ENCODE data around the gene ST8SIA4. TPM values are rescaled to one million over a fixed set of nuclear protein-coding genes. Genes with fewer than 3 reads are reported as not detected.

ST8SIA4 gene
- total RNA-seq, 1 experiment from 2014 or later = 0.41 TPM

DNA sequence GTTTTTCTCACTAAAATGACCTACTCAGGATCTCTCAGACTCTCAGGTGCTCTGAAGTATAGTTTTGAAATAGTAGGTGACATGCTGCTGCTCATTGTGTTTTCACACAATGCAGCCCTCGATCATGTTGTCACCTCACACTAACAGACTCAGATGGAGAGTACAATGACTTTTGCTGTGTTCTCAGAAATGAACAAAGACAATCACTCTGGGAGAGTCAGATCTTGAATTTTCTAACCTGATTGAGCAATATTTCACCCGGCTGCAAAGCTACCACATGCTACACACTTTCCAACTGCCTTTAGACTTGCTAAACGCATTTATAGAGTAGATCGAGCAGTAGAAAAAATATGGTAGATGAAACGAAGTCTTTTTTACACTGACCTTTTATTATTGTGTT is 113.4 kb downstream of the ST8SIA4 start:
- no TSS peak for BruUV-seq (replicated peaks)
- Histone ChIP-seq H3K27ac (ENCODE audit: low read length) (no peak overlapping the region), H3K27me3 (ENCODE audit: control insufficient read depth, insufficient read depth, low read length) (no peaks in the 10 kb centered on the region), H3K4me3 (ENCODE audit: low read depth in 2 of 2, low read length in 2 of 2) (no peak overlapping the region), H3K4me1 (ENCODE audit: control insufficient read depth, insufficient read depth, low read length) (no peaks in the 10 kb centered on the region), H3K9me3 (ENCODE audit: control insufficient read depth, insufficient read depth, low read depth, low read length) (no peaks in the 10 kb centered on the region), H3K36me3 (ENCODE audit: control insufficient read depth, insufficient read depth, low read length) (no peaks in the 10 kb centered on the region)
- in situ Hi-C loops (cut with HindIII; ENCODE audit: low pct_unique_long_range_greater_than_20kb, low sequenced_read_pairs) = no loop called here
- ChIA-PET POLR2A (no interaction called here), CTCF (no interaction called here)
- TF ChIP-seq, protein P1, sequence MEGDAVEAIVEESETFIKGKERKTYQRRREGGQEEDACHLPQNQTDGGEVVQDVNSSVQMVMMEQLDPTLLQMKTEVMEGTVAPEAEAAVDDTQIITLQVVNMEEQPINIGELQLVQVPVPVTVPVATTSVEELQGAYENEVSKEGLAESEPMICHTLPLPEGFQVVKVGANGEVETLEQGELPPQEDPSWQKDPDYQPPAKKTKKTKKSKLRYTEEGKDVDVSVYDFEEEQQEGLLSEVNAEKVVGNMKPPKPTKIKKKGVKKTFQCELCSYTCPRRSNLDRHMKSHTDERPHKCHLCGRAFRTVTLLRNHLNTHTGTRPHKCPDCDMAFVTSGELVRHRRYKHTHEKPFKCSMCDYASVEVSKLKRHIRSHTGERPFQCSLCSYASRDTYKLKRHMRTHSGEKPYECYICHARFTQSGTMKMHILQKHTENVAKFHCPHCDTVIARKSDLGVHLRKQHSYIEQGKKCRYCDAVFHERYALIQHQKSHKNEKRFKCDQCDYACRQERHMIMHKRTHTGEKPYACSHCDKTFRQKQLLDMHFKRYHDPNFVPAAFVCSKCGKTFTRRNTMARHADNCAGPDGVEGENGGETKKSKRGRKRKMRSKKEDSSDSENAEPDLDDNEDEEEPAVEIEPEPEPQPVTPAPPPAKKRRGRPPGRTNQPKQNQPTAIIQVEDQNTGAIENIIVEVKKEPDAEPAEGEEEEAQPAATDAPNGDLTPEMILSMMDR (IDR thresholded peaks at IDR 0.05) = no peak
- TF ChIP-seq, protein P2, sequence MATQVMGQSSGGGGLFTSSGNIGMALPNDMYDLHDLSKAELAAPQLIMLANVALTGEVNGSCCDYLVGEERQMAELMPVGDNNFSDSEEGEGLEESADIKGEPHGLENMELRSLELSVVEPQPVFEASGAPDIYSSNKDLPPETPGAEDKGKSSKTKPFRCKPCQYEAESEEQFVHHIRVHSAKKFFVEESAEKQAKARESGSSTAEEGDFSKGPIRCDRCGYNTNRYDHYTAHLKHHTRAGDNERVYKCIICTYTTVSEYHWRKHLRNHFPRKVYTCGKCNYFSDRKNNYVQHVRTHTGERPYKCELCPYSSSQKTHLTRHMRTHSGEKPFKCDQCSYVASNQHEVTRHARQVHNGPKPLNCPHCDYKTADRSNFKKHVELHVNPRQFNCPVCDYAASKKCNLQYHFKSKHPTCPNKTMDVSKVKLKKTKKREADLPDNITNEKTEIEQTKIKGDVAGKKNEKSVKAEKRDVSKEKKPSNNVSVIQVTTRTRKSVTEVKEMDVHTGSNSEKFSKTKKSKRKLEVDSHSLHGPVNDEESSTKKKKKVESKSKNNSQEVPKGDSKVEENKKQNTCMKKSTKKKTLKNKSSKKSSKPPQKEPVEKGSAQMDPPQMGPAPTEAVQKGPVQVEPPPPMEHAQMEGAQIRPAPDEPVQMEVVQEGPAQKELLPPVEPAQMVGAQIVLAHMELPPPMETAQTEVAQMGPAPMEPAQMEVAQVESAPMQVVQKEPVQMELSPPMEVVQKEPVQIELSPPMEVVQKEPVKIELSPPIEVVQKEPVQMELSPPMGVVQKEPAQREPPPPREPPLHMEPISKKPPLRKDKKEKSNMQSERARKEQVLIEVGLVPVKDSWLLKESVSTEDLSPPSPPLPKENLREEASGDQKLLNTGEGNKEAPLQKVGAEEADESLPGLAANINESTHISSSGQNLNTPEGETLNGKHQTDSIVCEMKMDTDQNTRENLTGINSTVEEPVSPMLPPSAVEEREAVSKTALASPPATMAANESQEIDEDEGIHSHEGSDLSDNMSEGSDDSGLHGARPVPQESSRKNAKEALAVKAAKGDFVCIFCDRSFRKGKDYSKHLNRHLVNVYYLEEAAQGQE (IDR thresholded peaks at IDR 0.05; ENCODE audit: insufficient read depth in 1 of 2, low read depth in 2 of 2, low read length in 1 of 2) = no peak
- TF ChIP-seq TCF7L2 (IDR thresholded peaks at IDR 0.05; ENCODE audit: low read depth, low read length) (no peak), SIN3A (IDR thresholded peaks at IDR 0.05; ENCODE audit: borderline replicate concordance, insufficient read depth, low read depth, low read length) (no peak), POLR2AphosphoS5 (IDR thresholded peaks at IDR 0.05; ENCODE audit: low read depth, low read length) (no peak)
- intact Hi-C loops (cut with micrococcal nuclease; ENCODE audit: unreplicated experiment) = no loop called here
- ATAC-seq (no peak), DNase-seq (ENCODE audit: low read depth, low spot score) (no peak)

DNA sequence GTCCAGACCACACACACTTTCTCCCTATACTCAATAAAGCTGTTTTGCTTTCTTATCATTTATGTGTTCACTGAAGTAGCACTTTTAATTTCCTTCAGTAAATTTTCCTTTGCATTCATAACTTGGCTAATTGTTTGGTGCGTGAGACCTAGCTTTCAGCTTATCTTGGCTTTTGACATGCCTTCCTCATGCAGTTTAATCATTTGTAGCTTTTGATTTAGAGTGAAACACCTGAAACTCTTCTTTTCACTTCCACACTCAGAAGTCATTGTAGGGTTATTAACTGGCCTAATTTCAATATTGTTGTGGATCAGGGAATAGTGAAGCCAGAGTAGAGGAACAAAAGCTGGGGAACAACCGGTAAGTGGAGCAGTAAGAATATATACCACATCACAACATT is 114.7 kb downstream of the ST8SIA4 start:
- H3K27me3 ChIP-seq (ENCODE audit: control insufficient read depth, insufficient read depth, low read length) = no peaks in the 10 kb centered on the region
- in situ Hi-C loops (cut with HindIII; ENCODE audit: low pct_unique_long_range_greater_than_20kb, low sequenced_read_pairs) = no loop called here
- ChIA-PET POLR2A (no interaction called here), CTCF (no interaction called here)
- no peak overlapping the region for H3K27ac ChIP-seq (ENCODE audit: low read length)
- no peaks in the 10 kb centered on the region for H3K4me1 ChIP-seq (ENCODE audit: control insufficient read depth, insufficient read depth, low read length)
- no peaks in the 10 kb centered on the region for H3K36me3 ChIP-seq (ENCODE audit: control insufficient read depth, insufficient read depth, low read length)
- H3K4me3 ChIP-seq (ENCODE audit: low read depth in 2 of 2, low read length in 2 of 2) = no peak overlapping the region
- TF ChIP-seq SIN3A (IDR thresholded peaks at IDR 0.05; ENCODE audit: borderline replicate concordance, insufficient read depth, low read depth, low read length) (no peak), POLR2AphosphoS5 (IDR thresholded peaks at IDR 0.05; ENCODE audit: low read depth, low read length) (no peak), TCF7L2 (IDR thresholded peaks at IDR 0.05; ENCODE audit: low read depth, low read length) (no peak)
- TF ChIP-seq, protein P2 (IDR thresholded peaks at IDR 0.05; ENCODE audit: insufficient read depth in 1 of 2, low read depth in 2 of 2, low read length in 1 of 2) = no peak
- TF ChIP-seq, protein P1 (IDR thresholded peaks at IDR 0.05) = no peak
- no peak for ATAC-seq
- no peaks in the 10 kb centered on the region for H3K9me3 ChIP-seq (ENCODE audit: control insufficient read depth, insufficient read depth, low read depth, low read length)
- no TSS peak for BruUV-seq (replicated peaks)
- intact Hi-C loops (cut with micrococcal nuclease; ENCODE audit: unreplicated experiment) = no loop called here
- no peak for DNase-seq (ENCODE audit: low read depth, low spot score)

Measured in Panc1 (cell line).